HepG2 (cell line): ENCODE data around the gene GRIP1. TPM values are rescaled to one million over a fixed set of nuclear protein-coding genes. Genes with fewer than 3 reads are reported as not detected.
"Not testable (repeated sequence)": the region's sequence is repeated elsewhere in the genome, so short reads cannot be mapped to it uniquely, and the experiment has no call there.

Experiments
- ATAC-seq: fragments of 200-7000 bp; cut with Tn5 transposase; 3 replicates; pipeline ENCODE4 v1.9.1; 2020; ENCODE audit warnings: mild to moderate bottlenecking, moderate library complexity
- BruUV-seq: library from RNA; stranded (reverse); fragments of 400-500 nt; replicated peaks from 2 replicates; lab custom pipeline; 2021; lab: Mats Ljungman, UMichigan
- CTCF ChIA-PET: fragments of 300-600 bp; formaldehyde crosslinking; extraction: SDS; loops from one replicate; lab custom pipeline; 2021; ENCODE audit warnings: low total read pairs, inconsistent platforms, low intra/inter-chr PET ratio; lab: Yijun Ruan, JAX
- POLR2A ChIA-PET: fragments of 350-600 bp; sonication (Branson Sonifier 250); formaldehyde crosslinking; loops from one replicate; lab custom pipeline; 2020; ENCODE audit warnings: antibody characterized with exemption, inconsistent platforms; lab: Yijun Ruan, JAX
- DNase-seq: peaks from one replicate; pipeline ENCODE4 v3.0.0-alpha.2; 2015; ENCODE audit warnings: low spot score
- FAIRE-seq: peaks from 3 replicates; lab custom pipeline; 2011; peaks lifted over from hg19 to GRCh38; lab: Jason Lieb, UNC
- H2AFZ ChIP-seq: one replicate; pipeline ENCODE4 v1.6.1; 2011; ENCODE audit warnings: low read length, inconsistent platforms
- H3K27ac ChIP-seq: fragments of 300-600 bp; 3 replicates; pipeline ENCODE4 v1.8.0; 2011; ENCODE audit warnings: mixed run types, mild to moderate bottlenecking, mixed read lengths, low read length, inconsistent platforms; ENCODE audit not compliant: insufficient read depth; ENCODE audit errors: extremely low read length
- H3K27me3 ChIP-seq, 2 experiments: fragments of 200-600 bp in 1 of 2; 2 replicates in 1 of 2; 3 replicates in 1 of 2; pipeline versions ENCODE4 v1.6.0 to v1.8.0; 2011; ENCODE audit warnings: low read length in 2 of 2, mild to moderate bottlenecking in 2 of 2, moderate library complexity in 2 of 2, inconsistent platforms in 1 of 2; ENCODE audit not compliant: insufficient read depth in 2 of 2, control insufficient read depth in 1 of 2
- H3K36me3 ChIP-seq, 2 experiments: fragments of 200-600 bp in 1 of 2; replicated peaks in 1 of 2; 2 replicates in 1 of 2; 3 replicates in 1 of 2; pipeline versions ENCODE4 v1.5.1 to v1.8.0; 2011; ENCODE audit warnings: low read length in 2 of 2, inconsistent platforms in 1 of 2; ENCODE audit not compliant: insufficient read depth in 2 of 2, control insufficient read depth in 1 of 2
- H3K4me1 ChIP-seq: 2 replicates; pipeline ENCODE4 v1.5.1; 2012; ENCODE audit warnings: low read length, inconsistent platforms; ENCODE audit not compliant: insufficient read depth
- H3K4me2 ChIP-seq: 2 replicates; pipeline ENCODE4 v1.6.0; 2011; ENCODE audit warnings: low read depth, low read length, inconsistent platforms
- H3K4me3 ChIP-seq, 3 experiments: fragments of 200-600 bp in 1 of 3; sonication (generic), shearing (Covaris generic) in 1 of 3; replicated peaks in 1 of 3; 2 replicates each; pipeline ENCODE4 v1.5.1; 2011 to 2016; ENCODE audit warnings: low read length in 3 of 3, inconsistent platforms in 2 of 3, low read depth in 2 of 3, mild to moderate bottlenecking in 2 of 3, control low read depth in 1 of 3, mixed read lengths in 1 of 3; ENCODE audit not compliant: insufficient read depth in 1 of 3
- H3K79me2 ChIP-seq: one replicate; pipeline ENCODE4 v1.6.1; 2011; ENCODE audit warnings: low read length, inconsistent platforms; ENCODE audit not compliant: insufficient read depth
- H3K9ac ChIP-seq: 2 replicates; pipeline ENCODE4 v1.6.0; 2011; ENCODE audit warnings: mild to moderate bottlenecking, low read depth, low read length, inconsistent platforms; ENCODE audit not compliant: insufficient read depth
- H3K9me3 ChIP-seq: 2 replicates; pipeline ENCODE4 v1.5.1; 2012; ENCODE audit warnings: mild to moderate bottlenecking, low read length
- H4K20me1 ChIP-seq: 2 replicates; pipeline ENCODE4 v1.6.0; 2011; ENCODE audit warnings: inconsistent platforms, mild to moderate bottlenecking, low read length, moderate library complexity; ENCODE audit not compliant: insufficient read depth
- CCAR2 ChIP-seq: fragments of 200-400 bp; formaldehyde crosslinking; optimal IDR thresholded peaks from 2 replicates; pipeline ENCODE3; 2018; ENCODE audit warnings: low read depth, mild to moderate bottlenecking, low read length, moderate library complexity
- HDAC1 ChIP-seq: sonication (generic); formaldehyde crosslinking; IDR thresholded peaks from 2 replicates; pipeline ENCODE4 v1.5.1; 2020; ENCODE audit warnings: mild to moderate bottlenecking, missing genetic modification reagents
- HIC2 ChIP-seq: sonication (generic); formaldehyde crosslinking; IDR thresholded peaks from 2 replicates; pipeline ENCODE4 v1.9.0; 2022; ENCODE audit warnings: low read depth, missing genetic modification reagents
- NKX3-1 ChIP-seq: sonication (generic); formaldehyde crosslinking; IDR thresholded peaks from 2 replicates; pipeline ENCODE4 v1.5.0; 2020; ENCODE audit warnings: missing genetic modification reagents
- PAWR ChIP-seq: sonication (generic); formaldehyde crosslinking; IDR thresholded peaks from 2 replicates; pipeline ENCODE4 v1.4.0; 2020; ENCODE audit warnings: missing genetic modification reagents, mild to moderate bottlenecking, borderline replicate concordance
- ZNF296 ChIP-seq: sonication (generic); formaldehyde crosslinking; conservative IDR thresholded peaks from 2 replicates; pipeline ENCODE4 v1.5.0; 2020; ENCODE audit warnings: mild to moderate bottlenecking, missing genetic modification reagents
- ZNF333 ChIP-seq: sonication (generic); formaldehyde crosslinking; IDR thresholded peaks from 2 replicates; pipeline ENCODE4 v1.4.0; 2020; ENCODE audit warnings: mild to moderate bottlenecking, missing genetic modification reagents, borderline replicate concordance
- ZNF350 ChIP-seq: sonication (generic); formaldehyde crosslinking; IDR thresholded peaks from 2 replicates; pipeline ENCODE4 v1.4.0; 2020; ENCODE audit warnings: mild to moderate bottlenecking, low read depth, missing genetic modification reagents, borderline replicate concordance
- ZNF362 ChIP-seq: sonication (generic); formaldehyde crosslinking; IDR thresholded peaks from 2 replicates; pipeline ENCODE4 v1.4.0; 2020; ENCODE audit warnings: missing genetic modification reagents, mild to moderate bottlenecking, borderline replicate concordance
- ZSCAN30 ChIP-seq: sonication (generic); formaldehyde crosslinking; IDR thresholded peaks from 2 replicates; pipeline ENCODE4 v1.5.0; 2020; ENCODE audit warnings: mild to moderate bottlenecking, missing genetic modification reagents
- WGBS: methylation state at CpG from one replicate; pipeline ENCODE4 v1.1.6; 2017; ENCODE audit warnings: low lambda C conversion rate; 5-methylcytosine and 5-hydroxymethylcytosine counted together
- in situ Hi-C: cut with HindIII; loops from 2 replicates; pipeline ENCODE4 v1.10.0; 2017; ENCODE audit warnings: low pct_unique_long_range_greater_than_20kb; ENCODE audit not compliant: extremely low pct_ligation_motif_present
- intact Hi-C: fragments of 100-400 bp; cut with micrococcal nuclease; formaldehyde crosslinking; loops from one replicate; pipeline ENCODE4 v1.10.0; 2022; ENCODE audit not compliant: unreplicated experiment
- polyA plus RNA-seq, 8 experiments: library from polyadenylated mRNA; depleted of rRNA in 3 of 8; stranded (reverse) in 7 of 8; unstranded in 1 of 8; fragments of >200 nt; fragmentation: Illumina TruSeq in 4 of 8; extraction: Trizol in 4 of 8; gene quantifications; 2 replicates each; pipeline versions ENCODE4 v1.2.1 to v1.2.3, GENCODE V29; 2011 to 2016; ENCODE audit warnings: low read depth in 4 of 8, missing spikeins in 1 of 8, mixed read lengths in 1 of 8; ENCODE audit not compliant: insufficient read depth in 1 of 8
- total RNA-seq, 5 experiments: library from RNA; depleted of rRNA; stranded (reverse); fragments of >200 nt; fragmentation: Illumina TruSeq; extraction: Trizol; gene quantifications; 2 replicates each; pipeline ENCODE4 v1.2.3, GENCODE V29; 2016; ENCODE audit warnings: low read depth in 1 of 5

The GRIP1 gene
- total and polyA plus RNA-seq, 2 of the 13 experiments (the other 11 are each of a cell fraction or from before 2014, with no cell fraction given) = not detected

GRCh38 chr12:66304296-66304900 is 374.5 kb downstream of the GRIP1 start (continued):
- no peak for TF ChIP-seq ZNF362 (CRISPR knock-in tag)
- no peak for TF ChIP-seq ZNF350 (CRISPR knock-in tag)
- TF ChIP-seq ZSCAN30 = no peak
- TF ChIP-seq HDAC1 = no peak
- TF ChIP-seq ZNF333 (CRISPR knock-in tag) = no peak
- no peak for TF ChIP-seq NKX3-1
- no peak for TF ChIP-seq HIC2 (CRISPR knock-in tag)
- TF ChIP-seq PAWR (CRISPR knock-in tag) = no peak
- TF ChIP-seq ZNF296 = no peak
- no peak for TF ChIP-seq CCAR2
- TF ChIP-seq, all 625 proteins: peak for 0

- peaks cover 25% of the 10 kb centered on the region for H3K4me1 ChIP-seq
- peak overlapping the region in 1 of 3 experiments; percentile 89; a peak in 2 of 6 replicates for H3K4me3 ChIP-seq
- ATAC-seq, H3K36me3 ChIP-seq, BruUV-seq, H3K27ac ChIP-seq, H2AFZ ChIP-seq, H3K27me3 ChIP-seq, H3K79me2 ChIP-seq, DNase-seq, H3K9me3 ChIP-seq, intact Hi-C loops, FAIRE-seq, in situ Hi-C loops, H4K20me1 ChIP-seq, CTCF ChIA-PET, H3K9ac ChIP-seq: not testable (repeated sequence)
- POLR2A ChIA-PET = interaction anchor here (1.1 kb wide), 1 partner anchor 9 kb away, joined by 3 read pairs; no protein-coding TSS in a partner anchor
- WGBS = 93% methylated on average over 14 of the region's 14 CpGs
- peak overlapping the region; percentile 89 for H3K4me2 ChIP-seq
These were observed 375.5 kb downstream of the GRIP1 start for GRCh38 chr12:66303316-66303804.
